Transverse colon (tissue), 3 donors: Measurements from ENCODE around the gene NOCT.

Source experiments
- POLR2A ChIP-seq: fragments of 450-650 bp; IDR thresholded peaks from one replicate; pipeline ENCODE4 v1.6.1; 2016; ENCODE audit warnings: antibody characterized with exemption, mild to moderate bottlenecking, moderate library complexity
- TF ChIP-seq, protein P1 (sequence below), 5 experiments: fragments of 200-600 bp in 3 of 5; fragments of 450-650 bp in 2 of 5; sonication (generic) in 3 of 5; IDR thresholded peaks; 1 replicate in 2 of 5; 2 replicates in 3 of 5; pipeline ENCODE4 v1.5.1; 2016 to 2017; ENCODE audit warnings: antibody characterized with exemption in 5 of 5, inconsistent platforms in 3 of 5, mild to moderate bottlenecking in 2 of 5, moderate library complexity in 1 of 5

- TF ChIP-seq, protein P1, sequence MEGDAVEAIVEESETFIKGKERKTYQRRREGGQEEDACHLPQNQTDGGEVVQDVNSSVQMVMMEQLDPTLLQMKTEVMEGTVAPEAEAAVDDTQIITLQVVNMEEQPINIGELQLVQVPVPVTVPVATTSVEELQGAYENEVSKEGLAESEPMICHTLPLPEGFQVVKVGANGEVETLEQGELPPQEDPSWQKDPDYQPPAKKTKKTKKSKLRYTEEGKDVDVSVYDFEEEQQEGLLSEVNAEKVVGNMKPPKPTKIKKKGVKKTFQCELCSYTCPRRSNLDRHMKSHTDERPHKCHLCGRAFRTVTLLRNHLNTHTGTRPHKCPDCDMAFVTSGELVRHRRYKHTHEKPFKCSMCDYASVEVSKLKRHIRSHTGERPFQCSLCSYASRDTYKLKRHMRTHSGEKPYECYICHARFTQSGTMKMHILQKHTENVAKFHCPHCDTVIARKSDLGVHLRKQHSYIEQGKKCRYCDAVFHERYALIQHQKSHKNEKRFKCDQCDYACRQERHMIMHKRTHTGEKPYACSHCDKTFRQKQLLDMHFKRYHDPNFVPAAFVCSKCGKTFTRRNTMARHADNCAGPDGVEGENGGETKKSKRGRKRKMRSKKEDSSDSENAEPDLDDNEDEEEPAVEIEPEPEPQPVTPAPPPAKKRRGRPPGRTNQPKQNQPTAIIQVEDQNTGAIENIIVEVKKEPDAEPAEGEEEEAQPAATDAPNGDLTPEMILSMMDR (IDR thresholded peaks at IDR 0.05), result no peak
- no peak for TF ChIP-seq POLR2A
These were observed 45.0 kb downstream of the NOCT start for GRCh38 chr4:139060591-139060990.
